Transverse colon (tissue), 3 donors: ENCODE measurements around the gene MAP10.

Source experiments
- POLR2A ChIP-seq: fragments of 450-650 bp; IDR thresholded peaks from one replicate; pipeline ENCODE4 v1.6.1; 2016; ENCODE audit warnings: antibody characterized with exemption, mild to moderate bottlenecking, moderate library complexity
- POLR2AphosphoS5 ChIP-seq, 3 donors: sonication (generic); formaldehyde crosslinking; IDR thresholded peaks; one replicate each; pipeline ENCODE4 v1.6.1; 2016; ENCODE audit warnings: antibody characterized with exemption in 3 of 3

DNA sequence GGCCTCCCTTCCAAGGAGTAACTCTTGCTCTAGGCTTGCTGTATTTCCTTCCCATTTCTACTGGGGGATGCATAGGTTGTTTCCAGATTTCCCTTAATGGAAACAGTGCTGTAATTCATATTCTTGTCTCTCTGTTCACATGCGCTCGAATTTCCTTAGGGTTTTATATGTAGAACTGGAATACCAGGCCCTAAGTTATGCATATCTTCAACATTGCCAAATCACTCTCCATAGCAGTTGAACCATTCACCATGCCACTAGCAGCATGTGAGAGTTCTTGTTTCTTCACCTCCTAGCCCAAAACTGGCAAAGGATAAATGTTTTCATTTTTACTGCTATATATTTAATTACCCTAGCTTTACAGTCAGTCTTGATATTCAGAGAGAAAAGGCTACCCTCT is 12.8 kb downstream of the MAP10 start:
- TF ChIP-seq POLR2AphosphoS5 (IDR thresholded peaks at IDR 0.05): no peak
- no peak for TF ChIP-seq POLR2A
